Measurements from ENCODE around the gene IRAK3.
"Not testable (repeated sequence)": the region's sequence is repeated elsewhere in the genome, so short reads cannot be mapped to it uniquely, and the experiment has no call there.

Gene IRAK3

GRCh38 chr12:66170606-66171005 lies 18.4 kb upstream of the IRAK3 start:
- no peak for DNase-seq

DNA sequence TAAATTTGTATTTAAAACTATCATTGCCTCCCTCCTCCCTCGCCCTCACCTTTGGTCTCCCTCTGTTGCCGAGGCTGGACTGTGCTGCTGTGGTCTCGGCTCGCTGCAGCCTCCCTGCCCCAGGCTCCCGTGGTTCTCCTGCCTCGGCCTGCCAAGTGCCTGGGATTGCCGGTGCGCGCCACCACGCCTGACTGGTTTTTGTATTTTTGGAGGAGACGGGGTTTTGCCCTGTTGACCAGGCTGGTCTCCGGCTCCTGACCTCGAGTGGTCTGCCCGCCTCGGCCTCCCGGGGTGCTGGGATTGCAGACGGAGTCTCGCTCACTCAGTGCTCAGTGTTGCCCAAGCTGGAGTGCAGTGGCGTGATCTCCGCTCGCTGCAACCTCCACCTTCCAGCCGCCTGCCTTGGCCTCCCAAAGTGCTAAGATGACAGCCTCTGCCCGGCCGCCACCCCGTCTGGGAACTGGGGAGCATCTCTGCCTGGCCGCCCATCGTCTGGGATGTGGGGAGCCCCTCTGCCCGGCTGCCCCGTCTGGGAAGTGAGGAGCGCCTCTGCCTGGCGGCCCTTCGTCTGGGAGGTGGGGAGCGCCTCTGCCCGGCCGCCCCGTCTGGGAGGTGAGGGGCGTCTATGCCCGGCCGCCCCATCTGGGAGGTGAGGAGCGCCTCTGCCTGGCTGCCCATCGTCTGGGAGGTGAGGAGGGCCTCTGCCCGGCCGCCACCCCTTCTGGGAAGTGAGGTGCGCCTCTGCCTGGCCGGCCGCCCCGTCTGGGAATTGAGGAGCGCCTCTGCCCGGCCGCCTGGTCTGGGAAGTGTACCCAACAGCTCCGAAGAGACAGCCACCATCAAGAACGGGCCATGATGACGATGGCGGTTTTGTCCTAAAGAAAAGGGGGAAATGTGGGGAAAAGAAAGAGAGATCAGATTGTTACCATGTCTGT lies 14.4 kb upstream of the IRAK3 start:
- DNase-seq: not testable (repeated sequence)

DNA sequence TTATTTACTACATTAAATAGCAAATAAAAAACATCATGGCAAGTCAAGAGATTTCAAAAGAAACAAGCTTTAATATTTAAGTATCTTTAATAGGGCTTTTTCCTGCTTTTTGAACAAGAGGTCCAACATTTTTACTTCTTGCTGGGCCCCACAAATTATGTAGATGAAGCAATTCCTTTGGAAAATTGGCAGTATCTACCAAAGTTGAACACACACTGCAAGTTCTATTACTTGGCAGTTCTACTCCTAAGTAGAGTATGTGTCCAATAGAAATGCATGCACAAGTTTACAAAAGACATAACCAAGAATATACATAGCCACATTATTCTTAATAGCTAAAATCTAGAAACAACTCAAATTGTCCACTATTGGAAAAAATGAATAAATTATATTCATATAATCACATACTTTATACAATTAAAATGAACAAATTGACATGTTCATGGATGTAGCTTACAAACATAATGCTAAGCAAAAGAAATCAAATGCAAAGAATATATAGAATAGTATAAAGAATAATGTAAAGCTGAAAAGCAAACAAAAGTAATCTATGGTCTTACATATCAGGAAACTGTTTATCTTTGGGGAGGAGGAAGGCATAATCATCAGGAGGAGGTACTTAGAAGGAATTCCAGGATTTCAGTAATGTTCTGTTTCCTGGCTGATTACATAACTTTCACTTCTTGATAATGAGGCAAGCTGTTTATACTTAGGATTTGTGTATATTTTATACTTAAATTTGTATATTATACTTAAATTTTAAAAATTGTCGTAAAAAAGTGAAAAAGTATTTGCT lies 12.7 kb upstream of the IRAK3 start:
- DNase-seq: no peak

GRCh38 chr12:66182956-66183355 lies 6.1 kb upstream of the IRAK3 start:
- DNase-seq: no peak

DNA sequence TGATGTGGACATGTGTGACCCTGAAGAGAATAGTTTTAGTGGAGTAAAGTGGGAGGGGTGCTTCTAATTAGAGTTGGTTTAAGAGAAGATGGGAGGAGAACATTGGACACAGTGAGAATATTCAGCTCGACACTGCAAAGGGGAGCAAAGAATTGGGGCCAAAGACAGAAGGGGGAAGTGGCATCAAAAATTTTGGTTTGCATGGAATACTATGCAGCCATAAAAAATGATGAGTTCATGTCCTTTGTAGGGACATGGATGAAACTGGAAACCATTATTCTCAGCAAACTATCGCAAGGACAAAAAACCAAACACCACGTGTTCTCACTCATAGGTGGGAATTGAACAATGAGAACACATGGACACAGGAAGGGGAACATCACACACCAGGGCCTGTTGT lies 4.2 kb upstream of the IRAK3 start:
- not testable (repeated sequence) for DNase-seq

DNA sequence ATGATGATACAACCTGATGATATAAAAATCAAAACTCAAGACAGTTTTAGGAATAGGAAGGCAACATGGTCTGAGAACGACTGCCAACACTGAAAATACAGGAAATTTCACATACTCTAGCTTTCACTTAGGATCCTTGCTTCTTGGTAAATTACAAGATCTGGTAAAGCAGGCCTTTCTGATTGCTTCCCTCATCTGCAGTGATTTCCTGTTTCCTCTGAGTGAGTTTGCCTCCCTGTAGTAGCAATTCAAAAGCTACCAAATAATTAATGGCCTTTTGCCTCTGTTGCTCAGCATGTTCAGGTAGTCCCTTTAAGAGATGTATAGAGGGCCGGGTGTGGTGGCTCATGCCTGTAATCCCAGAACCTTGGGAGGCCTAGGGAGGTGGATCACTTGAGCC lies 2.0 kb upstream of the IRAK3 start:
- no peak for DNase-seq

DNA sequence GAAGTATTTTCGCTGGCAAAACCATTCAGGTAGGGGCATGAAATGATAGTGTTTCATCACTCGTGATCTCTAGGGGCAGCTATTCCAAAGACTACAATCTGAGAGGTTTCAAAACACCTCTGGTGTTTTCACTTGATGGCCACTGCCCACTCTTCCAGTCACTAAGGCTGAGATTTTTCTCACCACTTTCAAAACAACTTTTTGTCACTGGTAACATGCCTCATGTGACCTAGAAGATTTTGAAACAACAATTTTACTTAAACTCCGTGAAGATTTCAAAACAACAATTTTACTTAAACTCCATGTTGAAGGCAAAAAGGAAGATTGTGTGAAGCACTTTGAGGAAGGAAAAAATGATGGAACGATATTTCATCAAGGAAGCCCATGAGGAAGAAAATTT lies 1.2 kb upstream of the IRAK3 start:
- no peak for DNase-seq

GRCh38 chr12:66189486-66189843 lies 451 bp downstream of the IRAK3 start:
- DNase-seq: no peak

- no peak for DNase-seq
Measured at GRCh38 chr12:66189889-66190288, 875 bp downstream of the IRAK3 start.

DNA sequence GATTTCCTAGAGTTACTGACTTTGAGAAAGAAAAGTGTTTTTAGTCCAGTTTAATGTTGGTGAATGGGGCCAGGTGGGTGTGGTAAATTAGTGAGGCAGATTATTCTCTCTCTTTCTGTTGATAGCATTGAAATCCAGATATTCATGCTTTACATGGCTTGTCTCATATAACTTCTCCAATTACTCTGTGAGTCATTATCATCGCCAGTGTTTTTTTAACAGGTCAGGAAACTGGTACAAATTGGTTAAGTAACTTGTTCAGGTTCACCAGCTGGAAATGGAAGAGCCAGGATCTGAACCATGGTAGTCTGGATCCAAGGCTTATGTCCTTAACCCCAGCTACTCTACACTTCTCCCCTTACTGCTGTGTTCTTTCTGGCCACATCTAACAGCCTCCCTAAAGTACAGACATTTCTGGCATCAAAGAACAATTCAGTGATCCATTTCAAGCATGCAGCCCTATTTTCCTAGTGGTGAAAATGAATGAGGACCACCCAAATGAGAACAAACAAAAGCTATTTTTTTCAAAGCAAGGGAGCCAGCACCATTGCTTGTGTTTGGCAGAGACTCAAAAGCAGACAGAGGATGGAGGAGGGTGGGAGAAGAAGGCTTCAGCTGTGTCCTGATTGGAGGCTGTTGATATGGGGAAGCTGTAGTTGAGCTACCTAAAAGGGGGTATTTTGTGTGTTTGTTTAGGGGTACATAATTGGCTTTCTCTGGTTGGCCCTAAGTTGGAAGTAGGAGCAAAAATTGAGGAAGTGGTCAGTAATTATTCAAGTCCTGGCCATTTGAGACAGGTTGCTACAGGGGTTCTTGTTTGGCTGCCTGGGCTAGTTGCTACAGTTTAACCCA lies 1.7 kb downstream of the IRAK3 start:
- no peak for DNase-seq

- peak; percentile 82 for DNase-seq
Measured at GRCh38 chr12:66191547-66192126, 2.6 kb downstream of the IRAK3 start.

GRCh38 chr12:66194122-66194521 lies 5.1 kb downstream of the IRAK3 start:
- DNase-seq: no peak

- DNase-seq: no peak
Measured at GRCh38 chr12:66195242-66195641, 6.2 kb downstream of the IRAK3 start.

DNA sequence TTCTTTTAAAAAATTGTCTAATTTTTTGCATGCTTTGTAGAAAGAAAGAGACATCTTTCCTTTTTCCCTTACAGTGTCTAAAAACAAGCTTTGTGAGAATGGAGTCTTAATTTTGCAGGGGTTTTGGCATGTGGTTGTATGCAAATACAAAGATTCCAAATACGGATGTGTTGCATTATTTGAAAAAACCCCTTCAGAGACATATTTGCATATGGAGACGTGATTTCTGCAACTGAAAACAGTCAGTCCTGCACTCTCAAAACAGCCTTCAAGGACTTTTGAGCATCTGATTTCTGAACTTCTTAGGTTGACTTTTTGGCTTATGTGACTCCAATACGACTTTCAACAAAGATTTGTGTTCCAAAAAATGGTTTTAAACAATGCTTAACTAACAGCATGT lies 7.8 kb downstream of the IRAK3 start:
- DNase-seq: no peak

- DNase-seq: no peak
Measured at GRCh38 chr12:66197495-66197921, 8.5 kb downstream of the IRAK3 start.

DNA sequence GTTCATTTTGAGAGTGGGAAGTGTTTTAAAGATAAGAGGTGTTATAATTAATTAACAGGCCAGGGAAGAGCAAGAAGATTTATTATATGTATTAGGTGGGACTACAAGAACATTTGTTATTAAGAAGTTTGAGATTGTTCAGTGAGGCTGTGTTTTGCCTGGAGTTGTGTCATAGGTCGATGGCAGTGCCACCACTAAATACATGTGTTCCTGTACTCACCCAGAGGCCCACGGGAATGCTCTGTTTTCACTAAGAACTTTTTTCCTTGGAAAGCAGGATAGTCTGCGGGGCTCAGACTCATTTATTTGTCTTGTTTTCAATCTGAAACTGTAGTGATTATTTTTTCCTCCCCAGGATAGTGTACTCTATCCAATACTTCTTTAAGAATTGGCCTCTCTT lies 10.1 kb downstream of the IRAK3 start:
- no peak for DNase-seq

DNA sequence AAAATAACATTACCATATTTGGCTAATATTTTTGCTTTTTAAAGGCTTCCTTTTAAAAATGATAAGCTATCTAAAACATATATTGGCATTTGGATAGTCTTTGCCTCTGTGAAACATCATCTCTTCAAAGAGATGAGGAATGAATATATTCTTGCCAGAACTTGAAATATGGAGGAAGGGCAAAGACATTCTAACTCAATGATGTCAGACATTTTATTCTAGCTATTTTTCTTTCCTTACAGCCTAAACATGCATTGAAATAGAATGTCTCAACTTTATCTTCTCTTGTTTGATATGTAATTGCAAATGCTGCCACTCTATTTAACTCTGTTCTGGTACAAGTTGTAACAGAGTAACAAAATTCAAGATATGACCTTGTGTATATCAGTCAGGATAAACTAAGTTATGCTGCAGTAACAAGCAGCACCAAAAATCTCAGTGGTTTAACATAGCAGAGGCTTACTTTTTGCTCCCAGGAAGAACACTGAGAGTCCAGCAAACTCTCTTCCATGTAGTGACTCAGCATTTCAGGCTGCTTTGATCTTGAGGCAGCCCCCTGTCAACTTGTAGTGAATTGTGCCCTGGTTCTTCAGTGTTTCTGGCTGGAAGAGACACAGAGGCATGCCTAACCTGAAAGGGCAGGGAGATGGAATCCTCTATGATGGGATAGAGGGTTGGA lies 11.0 kb downstream of the IRAK3 start:
- DNase-seq: no peak

GRCh38 chr12:66203820-66204219 lies 14.8 kb downstream of the IRAK3 start:
- no peak for DNase-seq

GRCh38 chr12:66206141-66206540 lies 17.1 kb downstream of the IRAK3 start:
- DNase-seq: no peak

DNA sequence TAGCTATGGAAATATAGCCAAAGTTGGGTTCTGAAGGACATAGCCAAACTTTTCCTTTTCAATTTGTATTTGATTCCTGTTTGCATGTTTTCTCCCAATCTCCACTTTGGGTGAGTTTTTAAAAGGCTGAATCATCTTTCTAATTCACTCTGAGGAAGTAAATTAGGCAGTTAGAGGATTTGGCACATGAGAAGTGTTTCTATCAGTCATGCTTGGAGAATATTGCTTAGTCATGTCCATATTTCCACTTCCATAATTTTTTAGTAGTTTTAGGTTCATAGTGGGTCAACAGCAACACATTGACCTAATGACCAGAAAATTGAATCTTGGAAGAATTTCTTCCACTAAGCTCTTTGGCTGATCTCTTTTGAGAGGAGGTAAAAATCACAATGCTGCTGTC lies 21.8 kb downstream of the IRAK3 start:
- no peak for DNase-seq

DNA sequence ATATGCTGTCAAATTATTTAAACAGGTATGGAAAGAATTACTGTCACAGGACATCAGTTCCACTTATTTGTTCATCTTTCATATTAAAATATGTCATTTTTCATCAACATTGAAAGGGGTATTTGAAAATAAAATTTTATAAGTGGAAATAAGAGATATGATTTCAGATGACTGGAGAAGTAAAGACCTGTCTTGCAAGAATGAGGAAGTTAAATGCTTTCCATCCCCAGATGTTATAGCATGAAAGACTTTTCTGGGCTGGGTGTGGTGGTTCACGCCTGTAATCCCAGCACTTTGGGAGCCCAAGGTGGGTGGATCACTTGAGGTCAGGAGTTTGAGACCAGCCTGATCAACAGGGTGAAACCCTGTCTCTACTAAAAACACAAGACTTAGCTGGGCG lies 22.6 kb downstream of the IRAK3 start:
- not testable (repeated sequence) for DNase-seq

- DNase-seq: not testable (repeated sequence)
Measured at GRCh38 chr12:66213011-66213410, 24.0 kb downstream of the IRAK3 start.
